Measurements from ENCODE around the gene PDRG1. TPM values are rescaled to one million over a fixed set of nuclear protein-coding genes. Genes with fewer than 3 reads are reported as not detected.

The PDRG1 gene
- total and polyA plus RNA-seq, 2 donors (not counting 1 experiment from before 2014, with no cell fraction given) = 12.7 to 18.6 TPM

- Mint-ChIP-seq H3K9me3 (ENCODE audit: insufficient read depth) (no peaks in the 10 kb centered on the region), H3K27ac (no peak overlapping the region), H3K4me1 (no peaks in the 10 kb centered on the region), H3K27me3 (peaks cover 41% of the 10 kb centered on the region), H3K4me3 (no peak overlapping the region)
- Histone ChIP-seq H4K20me1 (ENCODE audit: control insufficient read depth, insufficient read depth, low read length, poor library complexity, severe bottlenecking) (no peaks in the 10 kb centered on the region), H3K4me3 (ENCODE audit: control extremely low read depth in 1 of 5, extremely low read depth in 1 of 5, insufficient read depth in 1 of 5, low read depth in 2 of 5, low read length in 4 of 5) (no peak overlapping the region), H3K9ac (ENCODE audit: low read length) (no peak overlapping the region), H3K9me3 (ENCODE audit: control extremely low read depth in 1 of 3, control insufficient read depth in 2 of 3, insufficient read depth in 1 of 3, low read length in 2 of 3) (no peaks in the 10 kb centered on the region), H2AFZ (ENCODE audit: insufficient read depth, low read depth, low read length, poor library complexity, severe bottlenecking) (no peak overlapping the region), H3K27me3 (replicated peaks in 1 of 4; ENCODE audit: control extremely low read depth in 1 of 4, control insufficient read depth in 3 of 4, insufficient read depth in 4 of 4, low read length in 3 of 4) (peaks cover 0 to 5% (median 0%) of the 10 kb centered on the region in 4 experiments), H3K4me2 (replicated peaks; ENCODE audit: low read depth, low read length, poor library complexity, severe bottlenecking) (no peak overlapping the region), H3K27ac (ENCODE audit: low read length in 2 of 2) (no peak overlapping the region), H3K36me3 (replicated peaks in 1 of 2; ENCODE audit: control extremely low read depth in 1 of 2, control insufficient read depth in 1 of 2, extremely low read depth in 1 of 2, insufficient read depth in 2 of 2, low read length in 1 of 2) (no peaks in the 10 kb centered on the region), H3K4me1 (ENCODE audit: control insufficient read depth in 2 of 2, insufficient read depth in 2 of 2, low read length in 2 of 2) (no peaks in the 10 kb centered on the region), H3K79me2 (ENCODE audit: control insufficient read depth, insufficient read depth, low read length) (no peaks in the 10 kb centered on the region)
- ATAC-seq (ENCODE audit: low read depth) (no peak), DNase-seq (no peak)
- intact Hi-C loops (cut with micrococcal nuclease) = no loop called here
- WGBS (ENCODE audit: insufficient coverage) = 89% methylated on average over 2 of the region's 6 CpGs
- ChIA-PET POLR2A (no interaction called here), CTCF (no interaction called here)
- TF ChIP-seq CTCF (IDR thresholded peaks at IDR 0.05) = no peak
- no peak for TF ChIP-seq EZH2 (IDR thresholded peaks at IDR 0.05; ENCODE audit: borderline replicate concordance, insufficient read depth, low read depth, low read length, poor library complexity, severe bottlenecking)
These were observed 28.0 kb upstream of the PDRG1 start for GRCh38 chr20:31979713-31980426.

GRCh38 chr20:31977080-31977479, 25.2 kb upstream of the PDRG1 start:
- CTCF ChIA-PET = no interaction called here
- intact Hi-C loops (cut with micrococcal nuclease) = no loop called here
- no peak overlapping the region for H3K4me3 ChIP-seq (ENCODE audit: control extremely low read depth in 1 of 5, extremely low read depth in 1 of 5, insufficient read depth in 1 of 5, low read depth in 2 of 5, low read length in 4 of 5)
- Mint-ChIP-seq H3K4me3 (no peak overlapping the region), H3K27me3 (peaks cover 50% of the 10 kb centered on the region), H3K4me1 (no peaks in the 10 kb centered on the region), H3K27ac (no peak overlapping the region), H3K9me3 (ENCODE audit: insufficient read depth) (no peaks in the 10 kb centered on the region)
- H3K79me2 ChIP-seq (ENCODE audit: control insufficient read depth, insufficient read depth, low read length) = no peaks in the 10 kb centered on the region
- POLR2A ChIA-PET = no interaction called here
- H3K4me1 ChIP-seq (ENCODE audit: control insufficient read depth in 2 of 2, insufficient read depth in 2 of 2, low read length in 2 of 2) = no peaks in the 10 kb centered on the region
- DNase-seq = no peak
- H3K27me3 ChIP-seq (replicated peaks in 1 of 4; ENCODE audit: control extremely low read depth in 1 of 4, control insufficient read depth in 3 of 4, insufficient read depth in 4 of 4, low read length in 3 of 4) = peaks cover 0 to 7% (median 0%) of the 10 kb centered on the region in 4 experiments
- no peak overlapping the region for H2AFZ ChIP-seq (ENCODE audit: insufficient read depth, low read depth, low read length, poor library complexity, severe bottlenecking)
- no peaks in the 10 kb centered on the region for H3K36me3 ChIP-seq (replicated peaks in 1 of 2; ENCODE audit: control extremely low read depth in 1 of 2, control insufficient read depth in 1 of 2, extremely low read depth in 1 of 2, insufficient read depth in 2 of 2, low read length in 1 of 2)
- ATAC-seq (ENCODE audit: low read depth) = no peak
- H3K4me2 ChIP-seq (replicated peaks; ENCODE audit: low read depth, low read length, poor library complexity, severe bottlenecking) = no peak overlapping the region
- no peaks in the 10 kb centered on the region for H4K20me1 ChIP-seq (ENCODE audit: control insufficient read depth, insufficient read depth, low read length, poor library complexity, severe bottlenecking)
- no peaks in the 10 kb centered on the region for H3K9me3 ChIP-seq (ENCODE audit: control extremely low read depth in 1 of 3, control insufficient read depth in 2 of 3, insufficient read depth in 1 of 3, low read length in 2 of 3)
- 90% methylated on average over 4 of the region's 4 CpGs for WGBS (ENCODE audit: insufficient coverage)
- TF ChIP-seq CTCF (IDR thresholded peaks at IDR 0.05) (no peak), EZH2 (IDR thresholded peaks at IDR 0.05; ENCODE audit: borderline replicate concordance, insufficient read depth, low read depth, low read length, poor library complexity, severe bottlenecking) (no peak)
- H3K27ac ChIP-seq (ENCODE audit: low read length in 2 of 2) = no peak overlapping the region
- no peak overlapping the region for H3K9ac ChIP-seq (ENCODE audit: low read length)
